DND-41 (cell line): ENCODE data around the gene BGN.

Source experiments
- ATAC-seq: fragments of 200-7000 bp; cut with Tn5 transposase; 3 replicates; pipeline ENCODE4 v1.9.1; 2021; ENCODE audit warnings: low read depth; ENCODE audit not compliant: insufficient read depth
- DNase-seq: peaks from one replicate; pipeline ENCODE4 v3.0.0-alpha.2; 2020
- H2AFZ ChIP-seq: 2 replicates; pipeline ENCODE4 v1.6.0; 2012; ENCODE audit warnings: low read depth, low read length
- H3K27ac ChIP-seq: 2 replicates; pipeline ENCODE4 v1.5.1; 2012; ENCODE audit warnings: low read length, inconsistent platforms
- H3K27me3 ChIP-seq: fragments of 200-600 bp; sonication (generic); 2 replicates; pipeline ENCODE4 v1.6.0; 2012; ENCODE audit warnings: low read length, mild to moderate bottlenecking, inconsistent platforms; ENCODE audit not compliant: insufficient read depth, poor library complexity
- H3K36me3 ChIP-seq: 2 replicates; pipeline ENCODE4 v1.5.1; 2012; ENCODE audit warnings: low read length, inconsistent platforms; ENCODE audit not compliant: insufficient read depth
- H3K4me1 ChIP-seq: 2 replicates; pipeline ENCODE4 v1.5.1; 2012; ENCODE audit warnings: mild to moderate bottlenecking, low read length; ENCODE audit not compliant: insufficient read depth
- H3K4me2 ChIP-seq: 2 replicates; pipeline ENCODE4 v1.6.0; 2012; ENCODE audit warnings: mild to moderate bottlenecking, moderate library complexity, low read length, inconsistent platforms; ENCODE audit not compliant: insufficient read depth
- H3K4me3 ChIP-seq, 2 experiments: fragments of 200-600 bp in 1 of 2; shearing (Covaris generic) in 1 of 2; 2 replicates each; pipeline ENCODE4 v1.5.1; 2012 to 2016; ENCODE audit warnings: inconsistent platforms in 2 of 2, low read length in 2 of 2, mild to moderate bottlenecking in 2 of 2, low read depth in 1 of 2, moderate library complexity in 1 of 2
- H3K79me2 ChIP-seq: 2 replicates; pipeline ENCODE4 v1.6.0; 2012; ENCODE audit warnings: low read length, inconsistent platforms; ENCODE audit not compliant: insufficient read depth
- H3K9ac ChIP-seq: 2 replicates; pipeline ENCODE4 v1.6.0; 2012; ENCODE audit warnings: low read depth, mild to moderate bottlenecking, inconsistent platforms, low read length, moderate library complexity
- H3K9me3 ChIP-seq: 2 replicates; pipeline ENCODE4 v1.5.1; 2012; ENCODE audit warnings: low read length, moderate library complexity, mild to moderate bottlenecking, inconsistent platforms; ENCODE audit not compliant: insufficient read depth, severe bottlenecking
- H4K20me1 ChIP-seq: 2 replicates; pipeline ENCODE4 v1.6.0; 2012; ENCODE audit warnings: low read length; ENCODE audit not compliant: insufficient read depth
- CTCF ChIP-seq: IDR thresholded peaks from 2 replicates; pipeline ENCODE4 v1.5.1; 2012; ENCODE audit warnings: borderline replicate concordance, low read length, moderate library complexity, mild to moderate bottlenecking; ENCODE audit not compliant: poor library complexity, severe bottlenecking; ENCODE audit errors: extremely low read depth
- EZH2 ChIP-seq: IDR thresholded peaks from 3 replicates; pipeline ENCODE4 v1.6.1; 2012; ENCODE audit warnings: borderline replicate concordance, low read depth, mild to moderate bottlenecking, moderate library complexity, low read length, inconsistent platforms; ENCODE audit not compliant: severe bottlenecking

BGN gene

GRCh38 chrX:153482376-153483015 lies 12.3 kb upstream of the BGN start:
- Histone ChIP-seq H3K27ac (no peak overlapping the region), H3K4me1 (no peaks in the 10 kb centered on the region), H3K4me2 (no peak overlapping the region), H2AFZ (no peak overlapping the region), H4K20me1 (no peaks in the 10 kb centered on the region), H3K9ac (no peak overlapping the region), H3K79me2 (no peaks in the 10 kb centered on the region), H3K4me3 (no peak overlapping the region), H3K27me3 (no peaks in the 10 kb centered on the region), H3K36me3 (no peaks in the 10 kb centered on the region), H3K9me3 (no peaks in the 10 kb centered on the region)
- DNase-seq (no peak), ATAC-seq (no peak)
- TF ChIP-seq CTCF (no peak), EZH2 (no peak)

- Histone ChIP-seq H3K79me2 (no peaks in the 10 kb centered on the region), H4K20me1 (no peaks in the 10 kb centered on the region), H3K36me3 (no peaks in the 10 kb centered on the region), H3K4me3 (no peak overlapping the region), H3K4me1 (no peaks in the 10 kb centered on the region), H3K27ac (no peak overlapping the region), H2AFZ (no peak overlapping the region), H3K4me2 (no peak overlapping the region), H3K9ac (no peak overlapping the region), H3K27me3 (no peaks in the 10 kb centered on the region), H3K9me3 (no peaks in the 10 kb centered on the region)
- TF ChIP-seq EZH2 (no peak), CTCF (no peak)
- peak; percentile 7 for DNase-seq
- no peak for ATAC-seq
These were observed 9.2 kb upstream of the BGN start for GRCh38 chrX:153485396-153486080.

- DNase-seq: no peak
- H2AFZ ChIP-seq: no peak overlapping the region
These were observed 8.6 kb upstream of the BGN start for GRCh38 chrX:153486171-153486570.

More at GRCh38 chrX:153486171-153486570, 8.6 kb upstream of the BGN start:
- Histone ChIP-seq H3K4me2 (no peak overlapping the region), H3K4me1 (no peaks in the 10 kb centered on the region), H3K36me3 (no peaks in the 10 kb centered on the region), H3K27me3 (no peaks in the 10 kb centered on the region), H3K79me2 (no peaks in the 10 kb centered on the region), H3K4me3 (no peak overlapping the region), H3K9me3 (no peaks in the 10 kb centered on the region), H3K27ac (no peak overlapping the region), H4K20me1 (no peaks in the 10 kb centered on the region), H3K9ac (no peak overlapping the region)
- no peak for TF ChIP-seq CTCF
- no peak for TF ChIP-seq EZH2
- no peak for ATAC-seq
